GM18870 (cell line): ENCODE results near the gene GPR162.

Experiments
- ATAC-seq: cut with Tn5 transposase; IDR thresholded peaks from one replicate; pipeline ENCODE4 v1.9.1; 2021; ENCODE audit warnings: moderate library complexity; ENCODE audit not compliant: unreplicated experiment

The GPR162 gene

DNA sequence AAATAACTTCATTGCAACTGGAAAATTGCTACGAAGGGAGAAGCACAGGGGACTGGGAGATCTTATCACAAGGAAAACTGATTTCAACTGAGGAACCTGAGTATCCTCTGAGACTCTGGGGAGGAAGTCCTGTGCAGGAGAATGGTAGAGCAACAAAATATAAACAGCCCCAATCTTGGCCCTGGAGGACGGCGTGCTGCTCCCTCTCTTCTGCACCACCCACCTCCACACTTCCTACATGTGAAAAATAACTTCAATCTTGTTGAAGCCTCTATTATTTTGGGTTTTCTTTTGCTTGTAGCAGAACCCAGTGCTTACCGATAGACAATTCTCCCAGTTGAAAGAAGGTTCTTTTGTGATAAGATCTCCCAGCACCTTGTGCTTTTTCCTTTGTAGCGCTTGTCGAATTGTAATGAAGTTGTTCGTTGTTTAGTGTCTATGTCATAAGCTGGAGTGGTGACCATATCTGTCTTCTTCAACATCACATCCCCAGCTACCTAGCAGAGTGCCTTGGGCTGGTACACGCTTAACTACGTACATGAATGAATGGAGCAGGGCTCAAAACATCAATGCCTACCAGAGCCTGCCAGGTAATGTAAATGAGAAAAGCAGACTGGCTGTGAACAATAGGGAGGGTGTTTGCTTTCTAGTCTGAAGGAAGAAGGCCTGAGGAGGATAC, 35.1 kb upstream of the GPR162 start:
- ATAC-seq, result no peak

DNA sequence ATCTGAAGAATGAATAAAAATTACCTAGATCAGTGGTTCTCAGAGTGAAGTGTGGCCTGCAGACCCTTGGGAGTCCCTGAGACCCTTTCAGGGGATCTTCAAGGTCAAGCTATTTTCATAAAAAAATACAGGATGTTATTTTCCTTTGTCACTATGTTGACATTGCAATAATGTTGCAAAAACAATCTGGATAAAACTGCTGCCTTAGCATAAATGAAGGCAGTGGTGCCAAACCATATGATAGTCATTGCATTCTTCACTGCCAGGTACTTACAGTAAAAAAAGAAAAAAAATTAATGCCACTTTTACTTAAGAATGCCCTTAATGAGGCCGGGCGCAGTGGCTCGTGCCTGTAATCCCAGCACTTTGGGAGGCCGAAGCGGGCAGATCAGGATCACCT, 34.3 kb upstream of the GPR162 start:
- ATAC-seq, result no peak

DNA sequence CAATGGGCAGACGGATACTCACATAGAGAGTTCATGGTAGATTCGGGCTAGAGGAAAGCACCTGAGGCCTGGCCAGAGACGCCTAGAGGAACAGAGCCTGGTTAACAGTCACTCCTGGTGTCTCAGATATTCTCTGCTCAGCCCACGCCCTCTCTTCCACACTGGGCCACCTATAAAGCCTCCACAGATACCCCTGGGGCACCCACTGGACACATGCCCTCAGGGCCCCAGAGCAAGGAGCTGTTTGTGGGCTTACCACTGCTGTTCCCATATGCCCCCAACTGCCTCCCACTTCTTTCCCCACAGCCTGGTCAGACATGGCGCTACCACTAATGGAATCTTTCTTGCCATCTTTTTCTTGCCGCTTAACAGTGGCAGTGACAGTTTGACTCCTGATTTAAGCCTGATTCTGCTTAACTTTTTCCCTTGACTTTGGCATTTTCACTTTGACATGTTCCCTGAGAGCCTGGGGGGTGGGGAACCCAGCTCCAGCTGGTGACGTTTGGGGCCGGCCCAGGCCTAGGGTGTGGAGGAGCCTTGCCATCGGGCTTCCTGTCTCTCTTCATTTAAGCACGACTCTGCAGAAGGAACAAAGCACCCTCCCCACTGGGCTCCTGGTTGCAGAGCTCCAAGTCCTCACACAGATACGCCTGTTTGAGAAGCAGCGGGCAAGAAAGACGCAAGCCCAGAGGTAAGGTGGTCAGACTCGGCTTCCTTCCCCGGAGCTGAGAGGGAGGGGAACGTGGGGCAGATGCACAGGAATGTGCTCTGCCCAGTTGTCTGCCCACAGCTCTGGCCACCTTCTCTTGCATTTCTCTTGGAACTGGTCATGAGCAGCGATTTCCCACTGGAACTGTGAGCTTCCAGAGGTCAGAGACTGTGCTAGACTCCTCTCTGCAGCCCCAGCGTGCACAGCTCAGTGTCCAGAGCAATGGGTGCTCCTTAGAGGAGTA, 32.4 kb upstream of the GPR162 start, which contains the start of gene CD4:
Gene CD4, plus strand, starts transcription at position 557 of the 953 bp plus-strand sequence. CDS start 10,611 bp downstream, outside the sequence.
- no peak for ATAC-seq

DNA sequence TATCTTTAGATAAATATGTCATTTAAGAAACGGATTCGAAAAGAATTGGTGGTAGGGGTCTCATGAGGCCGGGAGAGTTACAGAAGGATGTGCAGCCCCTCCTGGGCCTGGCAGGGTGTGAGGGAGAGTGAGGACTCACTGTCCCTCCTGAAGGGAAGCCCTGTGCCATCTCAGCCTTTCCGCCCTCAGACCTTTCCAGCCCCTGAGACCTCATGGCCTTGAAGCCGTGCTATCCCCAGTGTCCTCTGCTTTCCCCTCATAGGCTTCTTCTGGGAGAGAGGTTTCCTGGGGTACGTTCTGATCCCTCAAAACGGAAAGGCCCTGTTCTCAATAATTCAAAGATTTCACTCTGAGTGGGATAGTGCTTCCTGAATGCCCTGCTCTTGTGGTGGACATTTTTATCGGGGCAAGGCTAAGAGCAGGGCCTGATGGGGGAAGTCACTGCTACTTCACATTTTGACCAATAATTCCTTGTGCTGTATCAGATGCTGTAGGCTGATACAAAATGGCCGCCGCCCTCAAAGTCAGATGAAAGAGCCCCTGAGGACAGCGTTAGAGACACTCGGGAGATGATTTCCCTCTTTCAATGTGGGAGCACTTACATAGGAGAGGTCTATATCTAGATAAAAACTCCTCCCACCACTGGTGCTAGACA, 31.0 kb upstream of the GPR162 start:
- ATAC-seq, result no peak

DNA sequence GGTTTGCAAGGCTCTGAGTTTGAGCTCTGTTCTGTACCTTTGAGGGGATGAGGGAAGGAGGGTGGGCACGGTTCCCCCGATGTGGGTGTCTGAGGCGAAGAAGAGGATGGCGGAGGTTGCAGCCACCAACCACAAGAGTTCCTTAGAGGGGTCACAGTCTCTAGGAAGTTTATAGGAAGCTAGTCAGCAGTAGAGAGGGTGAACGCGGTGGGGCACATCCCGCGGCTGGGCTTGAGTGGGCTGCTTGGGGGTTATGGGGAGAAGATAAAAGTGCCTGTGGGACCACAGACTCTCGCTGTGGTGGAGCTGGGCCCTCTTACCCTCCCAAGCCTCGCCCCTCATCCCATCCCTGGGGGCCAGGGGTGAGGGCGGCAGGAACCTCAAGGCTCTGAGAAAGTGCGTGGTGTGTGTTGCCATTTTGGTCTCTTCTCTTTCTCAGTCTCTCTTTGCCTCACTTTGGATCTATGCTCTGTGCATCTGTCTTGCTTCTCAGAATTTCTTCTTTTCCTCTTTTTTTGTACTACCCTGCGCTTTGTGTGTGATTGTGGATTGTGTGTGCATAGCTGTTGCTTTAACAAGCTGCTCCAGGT, 29.6 kb upstream of the GPR162 start:
- ATAC-seq, result no peak

DNA sequence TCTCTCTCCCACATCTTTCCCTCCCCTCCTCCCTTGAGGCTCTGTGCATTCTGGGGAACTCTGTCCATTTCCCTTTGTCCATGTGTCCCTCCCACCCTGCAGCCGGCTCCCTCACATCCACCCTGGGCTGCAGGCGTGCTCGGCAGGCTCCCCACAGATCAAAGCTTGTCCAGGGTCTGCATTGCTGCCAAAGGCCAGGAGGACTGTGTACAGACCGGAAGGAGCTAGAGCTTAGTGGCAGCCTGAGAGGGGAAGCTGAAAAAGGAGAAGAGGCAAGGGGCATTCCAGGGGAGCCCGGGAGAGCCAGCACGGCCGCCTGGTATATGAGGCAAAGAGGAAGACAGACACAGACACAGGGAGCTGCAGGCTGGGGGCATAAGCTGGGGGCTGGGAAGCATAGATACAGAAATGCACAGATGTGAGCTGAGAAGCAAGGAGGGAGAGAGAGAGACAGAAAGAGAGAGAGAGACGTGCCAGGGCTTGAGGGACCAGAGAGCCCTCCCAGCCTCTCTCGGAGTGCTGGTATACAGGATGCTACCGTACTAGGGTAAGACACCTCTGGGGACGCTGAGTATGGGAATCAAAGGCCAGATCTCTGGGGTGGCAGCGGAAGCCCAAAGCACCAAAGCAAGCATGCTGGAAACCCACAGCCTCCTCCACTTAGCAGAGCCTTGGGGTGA, 29.0 kb upstream of the GPR162 start:
- no peak for ATAC-seq

DNA sequence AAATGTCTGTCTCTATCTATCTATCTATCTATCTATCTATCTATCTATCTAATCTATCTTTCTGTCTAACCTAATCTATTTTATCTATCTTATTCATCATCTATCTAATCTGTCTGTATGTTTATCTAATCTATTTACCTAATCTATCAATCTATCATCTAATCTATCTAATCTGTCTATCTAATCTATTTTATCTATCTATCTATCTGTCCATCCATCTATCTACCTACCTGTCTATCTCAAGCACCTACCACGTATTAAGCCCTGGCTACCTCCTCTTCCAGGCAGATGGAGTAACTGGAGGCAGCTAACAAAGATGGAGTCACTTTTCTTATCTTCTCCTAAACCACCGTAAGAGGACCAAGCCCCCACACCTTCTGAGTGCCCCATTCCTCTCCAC, 26.5 kb upstream of the GPR162 start:
- ATAC-seq, result no peak

DNA sequence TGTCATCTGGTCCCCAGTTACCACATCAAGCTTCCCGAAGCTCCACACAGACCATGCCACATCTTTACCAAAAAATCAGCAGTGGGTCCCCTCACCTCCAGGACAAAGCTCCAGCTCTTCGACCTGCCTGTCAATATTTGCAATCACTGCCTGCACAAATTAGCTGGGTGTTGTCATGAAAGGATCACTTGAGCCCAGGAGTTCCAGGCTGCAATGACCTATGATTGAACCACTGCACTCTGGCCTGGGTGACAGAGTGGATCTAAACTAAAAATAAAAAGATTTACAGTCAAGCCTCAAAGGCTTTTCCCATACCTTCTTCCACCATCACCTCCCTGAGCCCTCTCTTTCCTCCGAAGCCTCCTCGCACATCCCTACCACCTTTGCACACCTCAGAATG, 25.0 kb upstream of the GPR162 start:
- ATAC-seq, result no peak

DNA sequence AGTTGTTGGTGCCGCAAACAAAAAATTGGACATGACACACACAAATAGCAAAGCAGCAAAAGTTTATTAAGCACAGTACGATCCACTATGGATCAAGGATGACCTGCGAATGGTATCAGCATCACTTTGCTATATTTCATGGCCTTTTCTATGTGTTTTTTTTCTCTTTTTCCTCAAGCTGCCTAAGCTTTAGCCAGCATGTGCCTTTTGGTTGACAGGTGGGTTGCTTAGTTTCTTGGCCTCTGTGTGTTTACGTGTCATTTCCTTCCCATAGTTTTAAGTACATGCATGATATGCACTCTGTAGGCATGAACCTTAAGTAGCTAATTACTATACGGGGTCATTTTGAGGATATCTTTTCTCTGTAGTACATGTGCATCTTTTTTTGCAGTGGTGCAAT, 22.5 kb upstream of the GPR162 start:
- no peak for ATAC-seq

DNA sequence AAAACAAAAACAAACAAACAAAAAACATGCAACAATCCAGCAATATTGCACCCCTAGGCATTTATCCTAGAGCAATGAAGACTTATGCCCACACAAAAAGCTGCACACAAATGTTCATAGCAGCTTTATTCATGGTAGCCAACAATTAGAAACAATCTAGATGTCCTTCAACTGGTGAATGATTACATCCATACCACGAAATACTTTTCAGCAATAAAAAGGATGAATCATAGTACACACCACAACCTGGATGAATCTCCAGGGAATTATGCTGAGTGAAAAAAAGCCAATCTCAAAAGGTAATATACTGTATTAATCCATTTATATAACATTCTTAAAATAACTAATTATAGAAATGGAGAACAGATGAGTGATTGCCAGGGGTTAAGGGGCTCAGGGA, 14.5 kb upstream of the GPR162 start:
- ATAC-seq, result no peak

DNA sequence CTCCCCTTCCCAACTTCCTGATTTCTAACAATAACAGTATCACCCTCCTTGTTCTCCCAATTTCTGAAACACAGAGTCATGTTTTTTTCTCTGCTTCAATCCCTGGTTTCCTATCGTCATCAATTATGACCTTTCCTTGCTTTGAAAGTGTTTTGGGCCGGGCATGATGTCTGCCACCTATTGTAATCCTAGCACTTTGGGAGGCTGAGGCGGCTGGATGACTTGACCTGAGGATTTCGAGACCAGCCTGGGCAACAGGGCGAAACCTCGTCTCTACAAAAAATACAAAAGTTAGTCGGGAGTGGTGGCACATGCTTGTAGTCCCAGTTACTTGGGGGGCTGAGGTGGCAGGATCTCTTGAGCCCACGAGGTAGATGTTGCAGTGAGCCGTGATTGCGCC, 12.6 kb upstream of the GPR162 start:
- no peak for ATAC-seq

DNA sequence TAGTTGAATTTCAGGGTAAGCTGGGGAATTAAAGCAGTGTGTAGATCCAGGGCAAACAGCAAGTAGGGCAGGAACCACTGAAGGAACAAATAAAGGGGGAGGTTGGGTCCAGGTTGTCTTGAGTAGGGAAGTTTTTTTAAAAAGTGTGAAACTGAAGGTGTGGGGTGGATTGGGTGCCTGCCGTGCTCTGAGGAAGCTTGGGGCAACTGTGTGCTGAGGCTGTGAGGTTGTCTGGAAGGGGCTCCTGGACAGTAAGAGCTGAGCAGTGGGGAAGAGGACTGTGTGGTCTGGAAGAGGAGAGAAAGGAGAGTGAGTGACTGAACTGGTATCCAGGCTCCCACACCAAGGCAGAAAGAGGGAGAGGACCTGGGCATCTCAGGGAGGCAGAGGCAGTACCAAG, 10.9 kb upstream of the GPR162 start:
- ATAC-seq, result no peak

DNA sequence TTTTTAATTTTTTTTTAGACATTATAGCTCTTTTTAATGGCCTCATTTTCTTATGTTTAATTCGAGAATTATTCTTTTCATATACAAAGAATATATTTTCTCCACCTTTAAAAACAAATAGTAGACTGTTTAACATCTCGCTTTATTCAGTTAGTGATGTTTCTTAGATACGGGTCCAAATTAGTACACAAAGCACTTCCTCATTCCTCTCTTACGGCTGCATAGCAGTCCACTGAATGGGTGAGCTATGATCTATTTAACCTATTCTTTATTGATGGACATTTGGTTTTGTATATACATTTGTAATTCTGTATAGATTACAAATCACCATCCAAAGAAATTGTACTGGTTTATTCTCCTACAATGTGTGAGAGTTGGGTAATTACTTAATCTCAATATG, 8.3 kb upstream of the GPR162 start:
- no peak for ATAC-seq

DNA sequence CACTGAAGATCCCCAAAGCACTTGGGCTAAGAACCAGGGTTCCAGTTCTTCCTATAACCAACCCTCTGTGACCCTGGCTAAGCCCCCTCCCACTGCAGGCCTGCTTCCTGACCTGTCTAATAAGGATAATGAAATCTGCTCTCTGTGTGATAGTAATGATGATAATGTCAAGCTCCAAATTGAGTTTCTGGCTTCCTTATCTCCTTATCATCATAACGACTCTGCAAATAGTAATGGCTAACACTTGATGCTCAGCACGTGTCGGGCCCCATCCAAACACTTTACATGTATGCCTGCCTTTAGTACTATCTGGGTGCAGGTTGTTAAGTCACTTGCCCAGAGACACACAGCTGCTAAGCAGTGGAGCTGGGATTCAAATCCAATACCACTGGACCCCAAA, 5.0 kb upstream of the GPR162 start:
- no peak for ATAC-seq

DNA sequence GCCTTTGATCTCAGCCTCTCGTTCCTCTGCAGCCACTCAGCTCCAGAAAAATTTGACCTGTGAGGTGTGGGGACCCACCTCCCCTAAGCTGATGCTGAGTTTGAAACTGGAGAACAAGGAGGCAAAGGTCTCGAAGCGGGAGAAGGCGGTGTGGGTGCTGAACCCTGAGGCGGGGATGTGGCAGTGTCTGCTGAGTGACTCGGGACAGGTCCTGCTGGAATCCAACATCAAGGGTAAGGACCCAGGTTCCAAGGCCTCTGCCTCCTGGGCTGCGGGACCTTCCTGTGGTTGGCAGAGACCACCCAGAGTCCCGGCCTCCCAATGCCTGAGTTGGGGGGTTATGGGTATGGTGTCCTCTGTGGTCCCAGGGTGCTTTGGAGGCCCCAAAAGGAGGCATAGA, 4.5 kb upstream of the GPR162 start:
- no peak for ATAC-seq

DNA sequence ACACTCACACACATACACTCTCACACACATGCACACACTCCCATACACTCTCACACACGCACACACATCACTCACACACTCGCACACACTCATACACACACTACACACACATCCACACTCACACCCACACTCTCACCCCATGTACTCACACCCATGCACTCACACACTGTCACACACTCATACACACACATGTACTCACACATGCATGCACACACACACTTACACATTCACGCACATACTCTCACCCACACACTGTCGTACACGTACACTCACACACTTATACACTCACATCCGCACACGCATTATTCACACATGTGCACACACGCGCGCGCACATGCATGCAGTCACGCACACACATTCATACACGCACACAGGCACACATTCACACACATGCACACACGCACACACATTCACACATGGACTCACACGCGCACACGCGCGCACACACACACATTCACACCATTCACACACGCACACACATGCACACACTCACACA, 3.9 kb upstream of the GPR162 start:
- ATAC-seq, result no peak

DNA sequence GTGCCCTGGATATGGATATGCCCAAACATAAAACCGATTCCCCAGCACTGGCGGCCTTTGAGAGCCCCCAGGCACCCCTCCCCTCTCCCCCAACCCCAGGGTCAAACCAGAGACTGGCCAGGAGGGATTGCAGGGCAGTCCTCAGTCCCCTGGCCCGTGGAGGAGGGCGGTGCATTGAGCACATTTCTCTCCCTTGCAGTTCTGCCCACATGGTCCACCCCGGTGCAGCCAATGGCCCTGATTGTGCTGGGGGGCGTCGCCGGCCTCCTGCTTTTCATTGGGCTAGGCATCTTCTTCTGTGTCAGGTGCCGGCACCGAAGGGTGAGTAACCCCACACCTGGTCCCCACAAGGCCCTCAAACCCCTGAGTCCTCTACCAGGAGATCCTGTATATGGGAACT, 3.4 kb upstream of the GPR162 start:
- no peak for ATAC-seq

DNA sequence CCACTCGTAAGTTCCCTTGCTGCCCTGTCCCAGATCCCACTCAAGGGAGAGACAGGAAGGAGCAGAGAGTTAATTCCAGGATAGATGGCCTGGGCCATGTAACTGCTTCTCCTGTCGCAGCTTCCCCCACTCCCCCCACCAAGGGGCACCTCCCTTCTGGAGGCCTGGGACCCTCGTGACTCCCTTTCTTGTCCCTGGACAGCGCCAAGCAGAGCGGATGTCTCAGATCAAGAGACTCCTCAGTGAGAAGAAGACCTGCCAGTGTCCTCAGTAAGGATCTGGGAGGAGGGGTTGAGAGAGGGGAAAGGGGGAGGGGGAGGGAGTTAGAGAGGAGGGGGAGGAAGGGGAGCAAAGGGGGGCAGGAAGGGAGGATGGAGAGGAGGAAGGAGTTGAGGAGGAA, 3.0 kb upstream of the GPR162 start:
- no peak for ATAC-seq

DNA sequence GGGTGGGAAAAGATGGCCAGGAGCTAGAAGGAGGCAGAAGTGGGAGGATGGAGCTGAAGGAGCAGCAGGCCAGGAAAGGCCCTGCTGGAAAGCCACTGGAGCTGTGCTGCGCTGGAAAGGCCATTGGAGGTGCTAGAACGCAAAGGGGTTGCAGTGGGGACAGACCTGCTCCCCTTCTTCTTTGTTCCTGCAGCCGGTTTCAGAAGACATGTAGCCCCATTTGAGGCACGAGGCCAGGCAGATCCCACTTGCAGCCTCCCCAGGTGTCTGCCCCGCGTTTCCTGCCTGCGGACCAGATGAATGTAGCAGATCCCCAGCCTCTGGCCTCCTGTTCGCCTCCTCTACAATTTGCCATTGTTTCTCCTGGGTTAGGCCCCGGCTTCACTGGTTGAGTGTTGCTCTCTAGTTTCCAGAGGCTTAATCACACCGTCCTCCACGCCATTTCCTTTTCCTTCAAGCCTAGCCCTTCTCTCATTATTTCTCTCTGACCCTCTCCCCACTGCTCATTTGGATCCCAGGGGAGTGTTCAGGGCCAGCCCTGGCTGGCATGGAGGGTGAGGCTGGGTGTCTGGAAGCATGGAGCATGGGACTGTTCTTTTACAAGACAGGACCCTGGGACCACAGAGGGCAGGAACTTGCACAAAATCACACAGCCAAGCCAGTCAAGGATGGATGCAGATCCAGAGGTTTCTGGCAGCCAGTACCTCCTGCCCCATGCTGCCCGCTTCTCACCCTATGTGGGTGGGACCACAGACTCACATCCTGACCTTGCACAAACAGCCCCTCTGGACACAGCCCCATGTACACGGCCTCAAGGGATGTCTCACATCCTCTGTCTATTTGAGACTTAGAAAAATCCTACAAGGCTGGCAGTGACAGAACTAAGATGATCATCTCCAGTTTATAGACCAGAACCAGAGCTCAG, 2.3 kb upstream of the GPR162 start:
- ATAC-seq, result no peak

DNA sequence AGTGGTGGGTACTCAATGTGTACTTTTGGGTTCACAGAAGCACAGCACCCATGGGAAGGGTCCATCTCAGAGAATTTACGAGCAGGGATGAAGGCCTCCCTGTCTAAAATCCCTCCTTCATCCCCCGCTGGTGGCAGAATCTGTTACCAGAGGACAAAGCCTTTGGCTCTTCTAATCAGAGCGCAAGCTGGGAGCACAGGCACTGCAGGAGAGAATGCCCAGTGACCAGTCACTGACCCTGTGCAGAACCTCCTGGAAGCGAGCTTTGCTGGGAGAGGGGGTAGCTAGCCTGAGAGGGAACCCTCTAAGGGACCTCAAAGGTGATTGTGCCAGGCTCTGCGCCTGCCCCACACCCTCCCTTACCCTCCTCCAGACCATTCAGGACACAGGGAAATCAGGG, 1.5 kb upstream of the GPR162 start:
- ATAC-seq, result no peak
